ACHN (cell line): ENCODE measurements around the gene DIAPH2.
"Not testable (repeated sequence)": the region's sequence is repeated elsewhere in the genome, so short reads cannot be mapped to it uniquely, and the experiment has no call there.

Experiments
- DNase-seq: peaks from one replicate; pipeline ENCODE4 v3.0.0-alpha.2; 2015
- in situ Hi-C: cut with HindIII; loops from 2 replicates; pipeline ENCODE4 v1.10.0; 2017; ENCODE audit warnings: low sequenced_read_pairs, low pct_ligation_motif_present, low pct_unique_long_range_greater_than_20kb

Gene DIAPH2

GRCh38 chrX:96774116-96774515, 89.5 kb downstream of the DIAPH2 start:
- DNase-seq, result no peak
- in situ Hi-C loops, result no loop called here

- no peak for DNase-seq
- in situ Hi-C loops, result no loop called here
Measured at GRCh38 chrX:96776966-96777365, 92.3 kb downstream of the DIAPH2 start.

GRCh38 chrX:96791559-96791958, 106.9 kb downstream of the DIAPH2 start:
- in situ Hi-C loops, result no loop called here
- DNase-seq, result no peak

GRCh38 chrX:96792047-96792446, 107.4 kb downstream of the DIAPH2 start:
- in situ Hi-C loops, result no loop called here

GRCh38 chrX:96798982-96799381, 114.3 kb downstream of the DIAPH2 start:
- no peak for DNase-seq
- in situ Hi-C loops, result no loop called here

More at GRCh38 chrX:96792047-96792446, 107.4 kb downstream of the DIAPH2 start:
- no peak for DNase-seq

GRCh38 chrX:96807318-96807717, 122.7 kb downstream of the DIAPH2 start:
- no peak for DNase-seq
- in situ Hi-C loops, result no loop called here

- in situ Hi-C loops, result no loop called here
- no peak for DNase-seq
Measured at GRCh38 chrX:96820935-96821334, 136.3 kb downstream of the DIAPH2 start.

GRCh38 chrX:96824166-96824565, 139.5 kb downstream of the DIAPH2 start:
- no peak for DNase-seq
- in situ Hi-C loops, result no loop called here

GRCh38 chrX:96833333-96833732, 148.7 kb downstream of the DIAPH2 start:
- in situ Hi-C loops, result no loop called here
- DNase-seq, result no peak

- no peak for DNase-seq
- in situ Hi-C loops, result no loop called here
Measured at GRCh38 chrX:96834137-96834536, 149.5 kb downstream of the DIAPH2 start.

GRCh38 chrX:96835660-96836289, 151.1 kb downstream of the DIAPH2 start:
- no peak for DNase-seq
- in situ Hi-C loops, result no loop called here

- in situ Hi-C loops, result no loop called here
Measured at GRCh38 chrX:96837808-96838207, 153.2 kb downstream of the DIAPH2 start.

GRCh38 chrX:96838537-96838936, 153.9 kb downstream of the DIAPH2 start:
- in situ Hi-C loops, result no loop called here
- no peak for DNase-seq

More at GRCh38 chrX:96837808-96838207, 153.2 kb downstream of the DIAPH2 start:
- DNase-seq, result peak; percentile 0

GRCh38 chrX:96841325-96841724, 156.7 kb downstream of the DIAPH2 start:
- no peak for DNase-seq
- in situ Hi-C loops, result no loop called here

- in situ Hi-C loops, DNase-seq: not testable (repeated sequence)
Measured at GRCh38 chrX:96841866-96842265, 157.2 kb downstream of the DIAPH2 start.

GRCh38 chrX:96843566-96843965, 158.9 kb downstream of the DIAPH2 start:
- in situ Hi-C loops, result no loop called here
- DNase-seq, result no peak

GRCh38 chrX:96846841-96847240, 162.2 kb downstream of the DIAPH2 start:
- in situ Hi-C loops, result no loop called here

GRCh38 chrX:96859422-96859821, 174.8 kb downstream of the DIAPH2 start:
- in situ Hi-C loops, DNase-seq: not testable (repeated sequence)

More at GRCh38 chrX:96846841-96847240, 162.2 kb downstream of the DIAPH2 start:
- DNase-seq, result no peak

GRCh38 chrX:96861218-96861617, 176.6 kb downstream of the DIAPH2 start:
- no peak for DNase-seq
- in situ Hi-C loops, result no loop called here

- in situ Hi-C loops, result no loop called here
- no peak for DNase-seq
Measured at GRCh38 chrX:96861661-96862060, 177.0 kb downstream of the DIAPH2 start.

- DNase-seq, result no peak
- in situ Hi-C loops, result no loop called here
Measured at GRCh38 chrX:96883608-96884007, 199.0 kb downstream of the DIAPH2 start, which contains the start of gene RPA4. TSS of gene RPA4 (plus strand) at chrX:96883908. CDS start at chrX:96884311, 403 bp downstream.
